Suppressor macrophage treated with lipopolysaccharide for 4 hours (primary cell): Measurements from ENCODE around the gene SLC39A11.

ENCODE experiments used
- DNase-seq: peaks from one replicate; pipeline ENCODE4 v3.0.0-alpha.2; 2020

Gene SLC39A11

GRCh38 chr17:72605543-72605942, 486.9 kb downstream of the SLC39A11 start:
- DNase-seq, result no peak

DNA sequence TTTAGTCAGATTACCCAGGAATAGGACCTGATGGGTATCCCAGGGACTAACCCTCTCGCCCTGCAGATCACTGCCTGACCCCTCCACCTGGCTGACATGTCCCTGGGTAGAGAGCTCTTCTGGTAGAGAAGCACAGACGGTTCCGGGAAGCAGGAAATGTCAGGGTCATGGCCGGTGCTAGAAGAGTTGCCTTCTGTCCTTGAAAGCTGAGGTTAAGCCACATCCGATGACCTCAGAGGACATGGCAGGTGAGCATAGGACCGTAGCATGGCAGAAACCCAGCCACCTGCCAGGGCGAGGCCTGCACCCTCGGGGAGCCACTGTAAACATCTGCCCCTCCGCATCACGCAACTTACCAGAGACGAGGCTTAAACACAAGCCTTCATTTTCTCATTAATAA, 488.0 kb downstream of the SLC39A11 start:
- DNase-seq, result no peak

- peak; percentile 31 for DNase-seq
These were observed 488.9 kb downstream of the SLC39A11 start for GRCh38 chr17:72603420-72604242.

- DNase-seq, result peak; percentile 70
These were observed 489.7 kb downstream of the SLC39A11 start for GRCh38 chr17:72602517-72603419.

DNA sequence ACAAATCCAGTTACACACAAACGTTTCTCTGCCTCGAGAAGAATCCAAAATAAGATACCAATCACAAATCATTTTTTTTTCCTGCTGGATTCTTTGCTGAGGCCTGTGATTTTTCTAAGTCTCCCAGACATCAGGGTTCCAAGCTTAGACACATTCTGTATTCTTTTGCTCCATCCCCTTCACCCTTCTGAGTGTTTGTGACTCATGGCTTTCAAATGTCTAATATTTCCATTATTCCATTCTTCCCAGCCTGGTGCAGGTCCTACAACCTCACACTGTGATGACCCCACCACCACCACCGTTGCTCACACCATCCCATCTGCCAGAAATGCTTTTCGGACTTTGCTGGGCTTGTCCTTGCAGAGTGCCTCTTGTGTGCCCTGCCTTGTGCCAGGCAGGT, 491.6 kb downstream of the SLC39A11 start:
- DNase-seq, result no peak

DNA sequence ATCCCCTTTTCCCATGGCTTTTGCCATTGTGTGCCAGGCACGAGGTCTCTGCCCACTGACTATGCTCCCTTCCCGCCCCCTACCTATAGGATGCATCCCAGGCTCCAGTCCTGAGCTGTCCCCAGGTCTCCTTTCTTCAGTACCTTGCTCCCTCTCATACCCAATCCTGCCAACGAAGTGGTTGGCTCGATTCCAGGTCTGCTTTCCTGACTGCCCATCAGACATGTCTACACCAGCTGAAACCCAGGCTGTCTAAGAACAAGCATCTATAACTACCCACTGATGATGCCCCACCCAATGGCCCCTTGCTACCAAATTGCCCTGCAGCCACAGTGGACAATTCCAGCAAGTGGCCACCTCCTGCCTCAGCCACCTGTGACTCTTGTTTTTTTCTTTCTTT, 492.6 kb downstream of the SLC39A11 start:
- DNase-seq, result no peak

- DNase-seq, result no peak
These were observed 493.8 kb downstream of the SLC39A11 start for GRCh38 chr17:72598695-72599094.

GRCh38 chr17:72597354-72598087, 495.0 kb downstream of the SLC39A11 start:
- no peak for DNase-seq
